GM13977 (cell line): ENCODE measurements around the gene DKK2.
"Not testable (repeated sequence)": the region's sequence is repeated elsewhere in the genome, so short reads cannot be mapped to it uniquely, and the experiment has no call there.

Experiments used
- DNase-seq: peaks from one replicate; pipeline ENCODE4 v3.0.0; 2012; ENCODE audit warnings: low spot score
- CTCF ChIP-seq: IDR thresholded peaks from 2 replicates; pipeline ENCODE4 v1.5.1; 2012; ENCODE audit warnings: mild to moderate bottlenecking, control low read depth; ENCODE audit not compliant: insufficient read depth; ENCODE audit errors: extremely low read depth, missing control alignments
- in situ Hi-C: fragments of 300-500 bp; cut with MboI; formaldehyde crosslinking; loops from one replicate; pipeline ENCODE4 v1.12.0; 2022; ENCODE audit warnings: low sequenced_read_pairs, low pct_unique_long_range_greater_than_20kb, mixed read lengths, inconsistent platforms; ENCODE audit not compliant: unreplicated experiment

The DKK2 gene

GRCh38 chr4:106941841-106942240 is 94.3 kb downstream of the DKK2 start:
- no peak for DNase-seq
- in situ Hi-C loops, result no loop called here
- TF ChIP-seq CTCF, result no peak

DNA sequence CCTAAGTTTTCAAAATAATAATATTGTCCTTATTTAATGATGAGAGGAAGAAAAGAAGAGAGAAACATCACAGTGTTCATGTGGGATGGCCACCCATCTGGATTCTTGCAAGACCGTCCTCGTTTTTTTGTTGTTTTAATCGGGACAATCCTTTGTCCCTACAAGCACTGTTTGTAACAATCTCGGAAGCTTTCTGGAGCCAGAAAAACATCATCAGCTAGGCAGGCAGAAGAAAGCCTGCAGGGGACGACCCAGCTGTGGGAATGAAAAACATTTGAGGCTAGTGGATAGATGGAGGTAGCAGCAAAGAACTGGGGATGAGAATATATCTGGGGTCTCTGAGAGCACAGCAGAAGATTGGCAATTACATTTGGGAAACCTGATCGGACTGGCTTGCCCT is 105.6 kb downstream of the DKK2 start:
- TF ChIP-seq CTCF, result no peak
- DNase-seq, result no peak
- in situ Hi-C loops, result no loop called here

- no peak for DNase-seq
- TF ChIP-seq CTCF, result no peak
- in situ Hi-C loops, result no loop called here
Measured at GRCh38 chr4:106929248-106929647, 106.9 kb downstream of the DKK2 start.

DNA sequence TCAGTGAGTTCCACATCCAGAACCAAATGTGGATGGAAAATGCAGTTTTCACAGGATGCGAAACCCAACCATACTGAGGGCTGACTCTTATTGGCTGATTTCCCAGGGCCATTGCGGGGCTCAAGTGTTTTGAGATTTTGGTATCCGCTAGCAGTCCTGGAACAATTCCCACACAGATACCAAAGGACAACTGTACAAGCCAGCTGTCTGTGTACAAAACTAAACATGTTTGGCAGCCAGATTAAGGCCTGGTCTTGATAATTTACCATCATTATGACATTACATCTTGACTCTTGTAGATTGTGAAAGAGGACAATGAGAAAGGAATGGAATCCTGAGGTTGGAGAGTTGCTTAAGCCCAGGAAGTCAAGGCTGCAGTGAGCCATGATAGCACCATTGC is 121.9 kb downstream of the DKK2 start:
- no peak for TF ChIP-seq CTCF
- no peak for DNase-seq
- in situ Hi-C loops, result no loop called here

DNA sequence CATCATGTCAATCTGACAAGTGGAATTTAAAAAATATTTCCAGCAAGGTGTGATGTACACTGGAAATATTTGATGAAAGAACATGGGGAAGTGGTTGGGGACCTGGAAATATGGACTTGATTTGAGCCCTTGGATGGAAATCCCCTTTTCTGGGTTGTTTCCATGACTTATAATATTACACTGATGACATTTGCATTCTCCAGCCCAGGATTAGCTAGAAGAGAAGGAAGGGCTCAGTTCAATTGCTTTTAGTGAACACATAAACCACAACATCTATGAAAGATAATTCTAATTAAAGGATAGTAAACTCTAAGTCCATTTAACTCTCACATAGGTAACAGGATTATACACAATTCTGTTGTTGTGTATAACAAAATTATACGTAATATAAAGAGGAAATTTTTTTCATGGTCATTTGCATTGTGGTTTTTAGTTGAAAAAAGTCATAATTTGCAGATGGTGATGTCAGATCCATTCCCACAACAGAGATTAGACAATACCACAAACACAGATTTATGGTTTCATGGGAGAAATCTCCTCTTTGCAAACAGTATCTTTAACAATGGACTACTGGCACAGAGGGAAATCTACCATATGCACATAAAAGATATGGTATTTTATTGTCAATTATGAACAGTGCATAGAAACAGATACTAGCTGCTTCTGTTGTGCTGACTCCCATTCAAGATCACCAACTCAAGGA is 126.5 kb downstream of the DKK2 start:
- in situ Hi-C loops, result no loop called here
- DNase-seq, result no peak
- no peak for TF ChIP-seq CTCF

GRCh38 chr4:106908049-106908448 is 128.1 kb downstream of the DKK2 start:
- in situ Hi-C loops, DNase-seq: not testable (repeated sequence)

- TF ChIP-seq CTCF, result no peak
- in situ Hi-C loops, result no loop called here
- no peak for DNase-seq
Measured at GRCh38 chr4:106907216-106907615, 128.9 kb downstream of the DKK2 start.
